ENCODE measurements around the gene ANKRD55. TPM values are rescaled to one million over a fixed set of nuclear protein-coding genes. Genes with fewer than 3 reads are reported as not detected.

The ANKRD55 gene
- total RNA-seq, 2 experiments from 2014 or later = not detected

- no TSS peak for BruUV-seq (replicated peaks)
- Histone ChIP-seq H2AFZ (ENCODE audit: low read length) (no peak overlapping the region), H3K4me3 (ENCODE audit: low read depth, low read length, poor library complexity, severe bottlenecking) (no peak overlapping the region), H3K79me2 (ENCODE audit: insufficient read depth, low read depth, low read length) (no peaks in the 10 kb centered on the region), H3K9me3 (ENCODE audit: low read length) (no peaks in the 10 kb centered on the region), H3K27ac (ENCODE audit: low read depth, low read length, poor library complexity, severe bottlenecking) (no peak overlapping the region), H3K9me2 (ENCODE audit: insufficient read depth, low read length) (no peaks in the 10 kb centered on the region), H3K36me3 (ENCODE audit: insufficient read depth, low read length) (no peaks in the 10 kb centered on the region), H4K20me1 (ENCODE audit: insufficient read depth, low read length) (no peaks in the 10 kb centered on the region; the same call in 1 of the 2 replicates), H3K4me1 (ENCODE audit: insufficient read depth, low read length, poor library complexity, severe bottlenecking) (no peaks in the 10 kb centered on the region), H3K4me2 (ENCODE audit: low read length) (no peak overlapping the region)
- TF ChIP-seq CTCF (conservative IDR thresholded peaks at IDR 0.05; ENCODE audit: low read length) (no peak), EZH2phosphoT487 (IDR thresholded peaks at IDR 0.05; ENCODE audit: borderline replicate concordance, low read depth, low read length) (no peak)
- DNase-seq (ENCODE audit: low spot score) = no peak
- ChIA-PET CTCF (ENCODE audit: unreplicated experiment) (no interaction called here), POLR2A (no interaction called here)
- intact Hi-C loops (cut with micrococcal nuclease; ENCODE audit: unreplicated experiment) = no loop called here
These were observed 103.8 kb downstream of the ANKRD55 start for GRCh38 chr5:56129288-56129687.

- ChIA-PET CTCF (ENCODE audit: unreplicated experiment) (no interaction called here), POLR2A (no interaction called here)
- H2AFZ ChIP-seq (ENCODE audit: low read length) = no peak overlapping the region
- intact Hi-C loops (cut with micrococcal nuclease; ENCODE audit: unreplicated experiment) = no loop called here
- H3K9me2 ChIP-seq (ENCODE audit: insufficient read depth, low read length) = no peaks in the 10 kb centered on the region
- no peak overlapping the region for H3K4me3 ChIP-seq (ENCODE audit: low read depth, low read length, poor library complexity, severe bottlenecking)
- no peaks in the 10 kb centered on the region for H3K9me3 ChIP-seq (ENCODE audit: low read length)
- H4K20me1 ChIP-seq (ENCODE audit: insufficient read depth, low read length) = no peaks in the 10 kb centered on the region; the same call in 1 of the 2 replicates
- H3K27ac ChIP-seq (ENCODE audit: low read depth, low read length, poor library complexity, severe bottlenecking) = no peak overlapping the region
- TF ChIP-seq CTCF (conservative IDR thresholded peaks at IDR 0.05; ENCODE audit: low read length) = no peak
- no peak for TF ChIP-seq EZH2phosphoT487 (IDR thresholded peaks at IDR 0.05; ENCODE audit: borderline replicate concordance, low read depth, low read length)
- no TSS peak for BruUV-seq (replicated peaks)
- no peak for DNase-seq (ENCODE audit: low spot score)
- H3K4me2 ChIP-seq (ENCODE audit: low read length) = no peak overlapping the region
- H3K79me2 ChIP-seq (ENCODE audit: insufficient read depth, low read depth, low read length) = no peaks in the 10 kb centered on the region
- no peaks in the 10 kb centered on the region for H3K4me1 ChIP-seq (ENCODE audit: insufficient read depth, low read length, poor library complexity, severe bottlenecking)
- no peaks in the 10 kb centered on the region for H3K36me3 ChIP-seq (ENCODE audit: insufficient read depth, low read length)
These were observed 105.0 kb downstream of the ANKRD55 start for GRCh38 chr5:56128113-56128512.

- H3K4me2 ChIP-seq (ENCODE audit: low read length) = no peak overlapping the region
- no peak overlapping the region for H2AFZ ChIP-seq (ENCODE audit: low read length)
- POLR2A ChIA-PET = interaction anchor here (0.9 to 1.2 kb wide), 2 partner anchors 11 kb away, joined by 3 read pairs; no protein-coding TSS in a partner anchor
- intact Hi-C loops (cut with micrococcal nuclease; ENCODE audit: unreplicated experiment) = no loop called here
- BruUV-seq (replicated peaks) = no TSS peak
- H3K4me3 ChIP-seq (ENCODE audit: low read depth, low read length, poor library complexity, severe bottlenecking) = no peak overlapping the region
- no peak for TF ChIP-seq EZH2phosphoT487 (IDR thresholded peaks at IDR 0.05; ENCODE audit: borderline replicate concordance, low read depth, low read length)
- no peak for TF ChIP-seq CTCF (conservative IDR thresholded peaks at IDR 0.05; ENCODE audit: low read length)
- DNase-seq (ENCODE audit: low spot score) = no peak
- no peaks in the 10 kb centered on the region for H3K36me3 ChIP-seq (ENCODE audit: insufficient read depth, low read length)
- no peaks in the 10 kb centered on the region for H3K9me2 ChIP-seq (ENCODE audit: insufficient read depth, low read length)
- no peaks in the 10 kb centered on the region for H3K4me1 ChIP-seq (ENCODE audit: insufficient read depth, low read length, poor library complexity, severe bottlenecking)
- CTCF ChIA-PET (ENCODE audit: unreplicated experiment) = no interaction called here
- H3K9me3 ChIP-seq (ENCODE audit: low read length) = no peaks in the 10 kb centered on the region
- H4K20me1 ChIP-seq (ENCODE audit: insufficient read depth, low read length) = no peaks in the 10 kb centered on the region
- H3K79me2 ChIP-seq (ENCODE audit: insufficient read depth, low read depth, low read length) = no peaks in the 10 kb centered on the region
- H3K27ac ChIP-seq (ENCODE audit: low read depth, low read length, poor library complexity, severe bottlenecking) = no peak overlapping the region
These were observed 106.5 kb downstream of the ANKRD55 start for GRCh38 chr5:56126487-56127179.
